ENCODE measurements around the gene MYCBP2.
"Not testable (repeated sequence)": the region's sequence is repeated elsewhere in the genome, so short reads cannot be mapped to it uniquely, and the experiment has no call there.

Gene MYCBP2

DNA sequence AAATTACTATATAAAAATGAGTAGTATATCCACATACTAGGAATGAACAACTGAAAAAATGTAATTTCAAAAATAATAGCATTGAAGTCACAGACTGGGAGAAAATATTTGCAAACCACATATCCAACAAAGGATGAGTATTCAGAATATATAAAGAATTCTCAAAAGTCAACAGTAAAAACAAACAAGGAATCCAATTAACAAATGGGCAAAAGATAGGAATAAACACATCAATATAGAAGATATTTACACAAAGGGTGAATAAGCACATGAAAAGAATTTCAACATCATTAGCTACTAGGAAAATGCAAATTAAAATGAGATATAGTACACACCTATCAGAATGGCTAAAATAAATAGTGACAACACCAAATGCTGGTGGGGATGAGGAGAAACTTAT is 37.0 kb downstream of the MYCBP2 start:
- no peak for DNase-seq

DNA sequence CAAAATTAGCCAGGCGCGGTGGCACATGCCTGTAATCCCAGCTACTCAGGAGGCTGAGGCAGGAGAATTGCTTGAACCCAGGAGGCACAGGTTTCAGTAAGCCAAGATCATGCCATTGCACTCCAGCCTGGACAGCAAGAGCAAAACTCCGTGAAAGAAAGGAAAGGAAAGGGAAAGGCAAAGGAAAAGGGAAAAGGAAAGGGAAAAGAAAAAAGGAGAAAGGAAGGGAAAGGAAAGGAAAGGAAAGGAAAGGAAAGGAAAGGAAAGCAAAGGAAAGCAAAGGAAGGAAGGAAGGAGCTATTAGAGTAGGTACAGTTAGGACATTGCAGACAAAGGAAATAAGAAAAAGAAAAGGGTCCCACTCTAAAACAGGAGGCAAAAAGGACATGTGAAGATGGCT is 41.3 kb downstream of the MYCBP2 start:
- not testable (repeated sequence) for DNase-seq

DNA sequence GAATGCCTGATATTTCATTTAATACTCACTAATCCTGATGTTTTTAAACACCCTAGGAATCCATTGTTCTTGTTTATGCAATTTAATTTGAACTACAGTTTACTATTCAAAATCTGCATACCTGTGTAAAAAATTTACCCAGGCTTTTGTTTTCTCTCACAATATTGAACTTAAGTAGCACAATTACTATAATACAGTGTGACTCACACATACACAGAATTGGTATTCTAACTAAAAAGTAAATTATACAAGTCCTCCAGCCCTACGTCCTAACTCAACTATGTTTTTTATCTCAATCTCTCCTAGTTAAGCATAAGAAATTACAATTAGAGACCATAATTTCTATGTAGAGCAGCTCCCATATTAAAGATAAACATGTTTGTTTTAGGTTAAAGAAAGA is 41.8 kb downstream of the MYCBP2 start:
- no peak for DNase-seq

DNA sequence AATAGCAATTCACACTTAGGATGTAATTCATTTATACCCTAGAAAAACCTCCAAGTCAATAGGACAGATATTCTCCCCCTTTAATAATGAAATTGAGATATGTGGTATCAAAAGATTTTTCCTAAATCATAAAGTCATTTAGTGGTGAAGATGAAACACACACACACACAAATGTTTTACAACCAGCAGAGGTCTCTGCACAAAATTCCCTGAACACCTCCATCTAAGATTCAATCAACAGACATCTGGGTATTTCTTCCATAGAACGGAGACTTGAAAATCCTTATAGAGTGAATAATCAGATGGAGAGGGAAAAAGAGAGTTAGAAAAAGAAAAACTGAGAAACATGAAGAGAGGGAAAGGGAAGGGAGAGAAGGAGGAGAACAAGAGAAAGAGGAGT is 52.8 kb downstream of the MYCBP2 start:
- DNase-seq = no peak

DNA sequence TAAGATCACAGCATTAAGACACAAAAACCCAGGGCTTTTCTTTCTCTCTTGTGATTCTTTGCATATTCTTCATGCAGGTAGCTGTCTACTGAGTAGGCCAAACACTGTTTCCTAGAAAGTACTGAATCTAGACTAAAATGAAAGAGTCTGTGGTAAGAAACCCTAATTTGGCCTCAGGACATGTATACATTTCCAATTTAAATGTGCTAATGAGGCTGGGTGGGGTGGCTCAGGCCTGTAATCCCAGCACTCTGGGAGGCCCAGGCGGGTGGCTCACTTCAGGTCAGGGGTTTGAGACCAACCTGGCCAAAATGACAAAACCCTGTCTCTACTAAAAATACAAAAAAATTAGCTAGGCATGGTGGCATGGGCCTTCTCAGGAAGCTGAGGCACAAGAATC is 57.8 kb downstream of the MYCBP2 start:
- DNase-seq = no peak

DNA sequence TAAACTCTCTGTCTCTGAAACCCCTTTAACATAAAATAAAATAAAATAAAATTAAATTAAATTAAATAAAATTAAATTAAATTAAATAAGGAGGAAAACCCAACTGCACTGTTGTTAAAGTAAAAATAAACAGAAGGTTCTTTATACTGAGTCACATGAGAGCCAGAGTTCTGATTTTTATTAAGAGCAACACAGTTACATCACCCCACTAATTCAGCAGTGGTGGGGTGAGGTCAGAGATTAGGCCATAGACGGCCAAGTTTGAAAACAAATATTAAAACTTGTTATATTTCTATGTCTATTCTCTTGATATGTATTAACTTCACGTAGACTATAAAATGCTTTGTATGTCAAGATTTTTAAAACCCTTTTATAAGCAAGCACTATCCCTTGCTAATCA is 59.5 kb downstream of the MYCBP2 start:
- no peak for DNase-seq

DNA sequence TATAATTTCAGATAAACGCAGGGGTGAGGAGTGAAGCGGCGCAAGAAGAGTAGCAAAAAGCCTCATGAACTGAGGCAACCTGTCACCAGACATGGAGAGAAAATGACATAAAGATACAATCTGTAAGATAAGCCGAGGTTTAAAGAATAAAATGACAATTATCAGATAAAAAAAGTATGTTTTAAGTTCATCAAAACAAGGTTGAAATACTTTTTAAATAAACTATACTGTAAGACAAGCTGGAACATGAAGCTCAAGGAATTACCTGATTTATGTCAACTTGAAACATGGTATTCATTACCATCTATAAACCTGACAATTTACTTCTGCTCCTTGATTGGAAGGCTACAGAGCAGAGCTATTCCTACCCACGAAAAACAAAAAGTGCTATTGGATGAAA is 61.6 kb downstream of the MYCBP2 start:
- DNase-seq = no peak

DNA sequence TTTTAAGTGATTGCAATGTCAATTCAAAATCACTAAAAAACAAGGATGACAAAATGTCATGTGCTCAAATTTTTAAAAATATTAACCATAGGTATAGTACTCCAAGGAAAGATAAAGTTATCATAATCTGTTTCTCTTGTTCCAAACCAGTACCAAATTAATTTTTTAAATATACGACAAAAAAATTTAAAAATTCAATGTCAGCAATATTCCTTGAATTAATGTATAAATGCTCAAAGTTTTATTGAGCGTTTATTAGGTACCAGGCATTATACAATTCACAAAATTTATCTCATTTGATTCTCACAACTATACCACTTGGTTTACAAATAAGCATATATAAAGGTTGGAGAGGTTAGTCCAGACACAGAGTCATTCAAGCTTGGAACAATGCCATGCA is 64.7 kb downstream of the MYCBP2 start:
- no peak for DNase-seq

DNA sequence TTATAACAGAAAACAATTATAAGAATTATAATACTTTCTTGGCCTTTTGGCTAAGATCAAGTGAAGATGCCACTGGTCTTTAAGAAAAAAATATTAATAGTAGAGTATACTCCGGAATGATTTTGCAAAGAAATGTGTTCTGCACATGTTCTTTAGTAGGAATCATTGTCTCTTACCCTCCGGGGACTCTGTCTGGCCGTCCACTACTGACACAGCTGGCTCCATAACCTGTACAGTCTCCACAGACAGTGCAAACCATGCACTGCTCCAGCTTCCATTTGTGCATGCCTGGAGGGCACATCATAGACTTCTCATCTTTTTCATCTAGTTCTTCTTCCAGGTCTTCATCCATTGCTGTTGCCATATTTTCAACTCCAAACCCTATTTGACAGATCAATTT is 75.9 kb downstream of the MYCBP2 start:
- no peak for DNase-seq

DNA sequence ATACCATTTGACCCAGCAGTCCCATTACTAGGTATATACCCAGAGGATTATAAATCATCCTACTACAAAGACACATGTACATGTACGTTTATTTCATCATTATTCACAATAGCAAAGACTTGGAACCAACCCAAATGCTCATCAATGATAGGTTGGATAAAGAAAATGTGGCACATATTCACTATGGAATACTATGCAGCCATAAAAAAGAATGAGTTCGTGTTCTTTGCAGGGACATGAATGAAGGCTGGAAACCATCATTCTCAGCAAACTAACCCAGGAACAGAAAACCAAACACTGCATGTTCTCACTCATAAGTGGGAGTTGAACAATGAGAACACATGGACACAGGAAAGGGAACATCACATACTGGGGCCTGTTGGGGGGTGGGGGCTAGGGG is 81.7 kb downstream of the MYCBP2 start:
- DNase-seq = not testable (repeated sequence)

DNA sequence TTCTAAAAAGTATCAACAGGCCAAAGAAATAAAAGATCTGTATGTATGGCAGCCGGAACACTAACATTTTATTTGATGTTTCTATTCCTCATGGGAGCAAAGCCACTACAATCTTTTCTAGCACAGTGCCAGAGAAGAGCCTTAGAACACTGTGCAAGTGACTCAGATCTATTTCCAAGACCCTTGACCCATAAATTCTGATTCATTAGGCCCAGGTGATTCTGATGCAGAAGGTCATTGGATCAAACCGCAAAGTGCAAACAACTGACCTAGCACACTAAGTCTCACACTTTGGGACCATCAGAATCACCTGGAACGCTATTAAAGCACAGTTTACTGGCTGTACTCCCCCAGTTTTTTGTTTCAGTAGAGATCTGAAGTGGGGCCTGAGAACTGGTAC is 87.6 kb downstream of the MYCBP2 start:
- no peak for DNase-seq

DNA sequence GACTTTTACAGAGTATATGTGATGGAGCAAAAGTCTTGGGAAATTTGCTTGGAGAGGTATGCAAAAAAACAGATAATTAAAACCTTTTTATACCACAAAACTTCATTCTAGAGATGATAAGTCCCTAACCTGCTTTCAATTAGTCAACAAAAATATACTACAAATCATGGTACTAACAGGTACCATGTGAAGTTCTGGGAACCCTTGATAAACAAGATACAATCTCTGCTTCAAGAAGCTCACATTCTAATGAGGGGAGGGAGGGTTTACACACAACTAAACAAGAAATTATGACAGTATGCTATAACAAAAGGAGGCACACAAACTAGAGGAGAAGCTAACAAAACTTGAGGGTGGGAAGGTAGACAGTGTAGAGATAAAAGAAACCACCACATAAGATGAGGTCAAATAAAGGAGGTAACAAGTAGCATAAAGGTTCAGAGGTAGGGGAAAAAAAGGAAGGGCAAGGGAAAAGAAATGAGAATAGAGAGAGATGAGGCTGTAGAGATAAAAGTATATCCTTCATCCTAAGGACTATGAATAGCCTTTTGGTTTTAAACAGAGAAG is 91.4 kb downstream of the MYCBP2 start:
- no peak for DNase-seq

DNA sequence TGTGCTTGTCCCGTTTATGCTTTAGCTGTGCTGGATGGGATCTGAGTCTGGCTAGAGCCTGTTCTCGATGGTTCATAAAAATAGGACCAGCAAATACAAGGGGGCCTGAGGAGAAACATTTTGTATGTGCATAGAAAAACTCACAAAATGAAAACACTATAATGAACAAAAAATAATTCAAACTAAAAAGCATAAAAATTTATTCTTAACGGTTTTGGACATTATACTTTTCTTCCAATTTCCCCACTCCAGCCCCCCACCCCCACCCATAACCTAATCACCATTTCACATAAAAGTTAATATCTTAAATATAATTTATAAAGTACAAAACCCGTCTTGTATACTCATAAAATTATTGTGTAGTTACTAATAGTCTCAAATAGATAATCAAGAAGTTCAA is 93.7 kb downstream of the MYCBP2 start:
- DNase-seq = no peak

DNA sequence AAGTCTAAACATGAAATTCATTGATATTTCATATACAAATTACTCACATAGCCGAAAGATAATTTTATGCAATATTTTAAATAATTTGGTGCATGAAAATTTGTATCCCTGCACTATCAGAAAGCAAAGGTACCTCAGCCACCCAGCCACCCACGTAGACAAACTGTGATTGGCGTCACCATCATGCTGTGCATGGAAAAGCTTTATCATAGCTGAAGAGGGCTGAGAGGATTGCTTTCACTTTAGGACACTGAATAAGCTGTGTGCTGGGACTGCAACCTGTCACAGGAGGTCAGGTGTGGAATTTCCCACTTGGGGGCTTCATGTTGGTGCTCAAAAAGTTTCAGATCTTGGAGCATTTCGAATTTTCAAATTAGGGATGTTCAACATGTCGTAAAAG is 96.3 kb downstream of the MYCBP2 start:
- DNase-seq = no peak

DNA sequence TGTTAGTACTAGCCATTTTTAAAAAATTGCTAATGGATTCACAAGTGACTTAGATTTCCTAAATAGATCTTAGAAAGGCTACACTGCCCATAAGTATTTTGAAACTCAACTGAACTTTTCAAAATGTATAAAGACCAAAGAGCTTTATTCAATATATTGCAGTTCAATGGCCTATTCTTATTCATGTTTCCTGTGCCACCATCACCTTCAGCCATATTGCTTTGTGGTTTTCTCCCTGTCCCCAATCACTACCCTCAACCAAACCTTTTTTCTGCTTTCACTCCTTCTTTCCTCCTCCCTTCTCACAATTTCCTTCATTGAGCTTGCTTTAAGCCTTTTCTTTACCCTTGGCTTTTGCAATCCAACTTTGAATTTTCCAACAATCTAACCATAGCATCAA is 100.9 kb downstream of the MYCBP2 start:
- DNase-seq = no peak

DNA sequence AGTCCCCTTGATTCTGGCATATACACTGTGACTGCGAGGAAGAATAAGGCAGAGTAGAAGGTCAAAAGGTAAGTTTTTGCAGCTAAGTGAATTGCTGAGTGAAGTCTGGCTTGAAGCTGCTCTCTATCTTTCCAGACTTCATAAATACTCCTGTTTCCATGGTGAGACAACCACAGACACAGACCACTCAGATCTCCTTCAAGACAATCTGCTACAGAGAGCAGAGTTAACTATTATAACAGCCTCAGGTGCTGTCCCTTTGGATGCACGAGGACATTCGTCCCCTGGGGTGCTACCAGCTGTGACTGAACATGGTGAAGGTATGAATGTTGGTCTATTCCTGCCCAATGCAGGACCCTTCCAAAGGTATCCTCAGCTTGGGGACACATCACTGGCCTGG is 104.0 kb downstream of the MYCBP2 start:
- no peak for DNase-seq

DNA sequence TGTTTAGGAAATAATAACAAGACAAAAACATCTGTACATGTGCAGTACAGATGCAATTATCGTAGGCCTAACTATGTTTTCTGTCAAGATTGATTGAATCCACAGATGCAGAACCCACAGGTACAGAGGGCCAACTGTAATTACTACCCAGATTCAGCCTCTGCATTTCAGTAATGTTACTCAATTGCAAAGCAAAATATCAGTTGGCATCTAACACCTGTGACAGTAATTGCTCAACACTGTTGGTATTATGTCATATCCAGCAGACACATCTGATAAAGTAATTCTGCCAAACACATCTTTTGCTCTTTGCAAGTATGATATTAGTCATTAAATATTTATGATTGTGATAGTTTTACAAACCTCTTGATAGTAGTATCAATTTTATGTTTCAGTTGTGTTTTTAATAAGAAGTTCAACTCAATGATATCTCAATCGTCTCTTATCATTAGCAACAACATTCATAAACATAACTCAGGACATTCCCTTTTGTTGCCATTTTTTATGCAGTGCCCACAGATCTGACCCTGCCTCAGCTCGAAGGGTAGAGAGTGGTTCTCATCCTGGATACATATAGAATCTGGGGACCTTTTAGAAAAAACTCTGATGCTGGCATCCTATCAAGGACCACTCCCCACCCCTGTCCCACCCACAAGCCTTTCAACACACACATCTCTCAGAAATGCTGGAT is 104.7 kb downstream of the MYCBP2 start:
- DNase-seq = no peak

DNA sequence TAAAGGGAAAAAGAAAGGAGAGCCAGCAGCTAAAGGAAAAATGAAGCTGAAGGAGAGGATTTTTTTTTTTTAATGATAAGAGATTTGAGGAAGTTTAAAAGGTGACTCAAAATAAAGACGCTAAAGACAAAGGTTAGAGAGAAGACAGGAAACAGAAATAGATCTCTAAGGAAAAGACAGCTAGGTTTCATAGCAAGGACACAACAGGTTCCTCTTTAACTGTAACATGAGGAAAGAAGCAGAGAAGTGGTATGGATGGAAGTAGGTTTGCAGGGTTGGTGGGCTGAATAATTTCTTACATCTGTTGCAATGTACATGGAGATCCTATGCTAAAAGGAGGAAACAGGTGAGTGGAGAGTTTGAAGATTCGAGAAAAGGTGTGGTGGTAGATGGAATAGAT is 107.5 kb downstream of the MYCBP2 start:
- DNase-seq = no peak

DNA sequence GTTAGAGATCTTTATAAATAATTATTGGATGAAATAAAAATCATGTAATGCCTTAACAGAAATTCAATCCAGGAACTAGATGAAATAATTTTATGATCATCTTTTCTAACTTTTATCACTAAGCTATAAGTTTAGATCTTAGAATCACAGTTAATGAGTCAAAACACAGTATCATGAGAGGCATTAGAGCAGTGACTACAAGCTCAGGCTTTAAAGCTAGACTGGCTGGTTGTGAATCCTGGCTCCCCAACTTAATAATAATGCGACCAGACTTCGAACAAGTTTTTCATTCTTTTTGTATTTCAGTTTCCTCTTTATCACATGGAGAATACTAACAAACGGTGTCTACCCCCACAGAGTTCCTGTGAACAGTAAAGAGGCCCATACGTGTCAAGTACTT is 108.6 kb downstream of the MYCBP2 start:
- no peak for DNase-seq

DNA sequence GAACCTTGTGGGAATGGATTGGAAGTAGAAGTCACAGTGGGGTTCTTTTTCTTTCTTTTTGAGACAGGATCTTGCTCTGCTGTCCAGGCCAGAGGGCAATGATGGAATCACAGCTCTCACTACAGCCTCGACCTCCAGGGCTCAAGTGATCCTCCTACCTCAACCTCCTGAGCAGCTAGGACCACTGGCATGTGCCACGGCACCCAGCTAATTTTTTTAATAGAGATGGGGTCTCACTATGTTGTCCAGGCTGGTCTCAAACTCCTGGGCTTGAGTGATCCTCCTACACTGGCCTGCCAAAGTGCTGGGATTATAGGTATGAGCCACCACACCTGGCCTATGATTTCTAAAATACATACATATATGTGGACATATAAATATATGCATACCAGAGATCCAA is 111.4 kb downstream of the MYCBP2 start:
- no peak for DNase-seq

DNA sequence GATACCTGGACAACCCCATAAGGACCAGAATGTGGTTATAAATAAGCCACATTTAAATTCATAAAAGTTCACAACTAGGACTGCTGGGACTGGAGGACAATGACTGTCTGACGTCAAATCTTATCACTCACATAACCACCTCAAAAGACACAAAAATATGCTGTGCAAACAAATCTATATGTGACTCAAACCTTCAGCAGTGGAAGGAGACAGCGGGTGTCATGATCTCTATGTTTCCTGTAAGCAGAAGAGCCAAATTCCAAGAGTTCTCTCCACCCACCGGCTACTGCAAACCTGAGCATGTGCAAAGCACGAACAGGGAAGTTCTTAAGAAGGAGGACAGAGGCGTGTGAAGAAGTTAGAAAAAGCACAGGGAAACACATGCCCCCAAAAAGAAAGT is 113.2 kb downstream of the MYCBP2 start:
- no peak for DNase-seq

DNA sequence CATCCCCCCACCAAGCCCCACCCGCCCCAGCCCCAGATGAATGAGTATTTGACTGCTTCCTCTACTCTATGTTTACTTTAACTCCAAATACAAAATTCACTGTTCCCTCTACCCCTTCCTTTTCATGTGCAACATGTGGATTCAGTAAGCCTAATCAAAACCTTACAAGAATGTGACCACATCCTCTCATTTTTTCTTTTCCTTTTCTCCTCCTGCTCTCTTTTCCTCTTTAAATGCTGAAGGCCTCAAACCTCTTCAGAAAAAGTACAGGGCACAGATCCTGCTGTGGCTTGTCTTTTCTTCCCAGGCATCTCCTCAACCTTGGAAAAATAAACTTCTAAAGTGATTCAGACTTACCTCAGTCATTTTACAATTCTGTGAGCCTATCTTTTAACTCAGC is 119.0 kb downstream of the MYCBP2 start:
- DNase-seq = no peak

DNA sequence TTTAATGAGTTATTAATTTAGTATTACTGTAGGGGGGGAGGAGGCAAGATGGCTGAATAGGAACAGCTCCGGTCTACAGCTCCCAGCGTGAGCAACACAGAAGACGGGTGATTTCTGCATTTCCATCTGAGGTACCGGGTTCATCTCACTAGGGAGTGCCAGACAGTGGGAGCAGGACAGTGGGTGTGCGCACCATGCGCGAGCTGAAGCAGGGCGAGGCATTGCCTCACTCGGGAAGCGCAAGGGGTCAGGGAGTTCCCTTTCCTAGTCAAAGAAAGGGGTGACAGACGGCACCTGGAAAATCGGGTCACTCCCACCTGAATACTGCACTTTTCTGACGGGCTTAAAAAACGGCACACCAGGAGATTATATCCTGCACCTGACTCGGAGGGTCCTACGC is 127.9 kb downstream of the MYCBP2 start:
- DNase-seq = not testable (repeated sequence)

DNA sequence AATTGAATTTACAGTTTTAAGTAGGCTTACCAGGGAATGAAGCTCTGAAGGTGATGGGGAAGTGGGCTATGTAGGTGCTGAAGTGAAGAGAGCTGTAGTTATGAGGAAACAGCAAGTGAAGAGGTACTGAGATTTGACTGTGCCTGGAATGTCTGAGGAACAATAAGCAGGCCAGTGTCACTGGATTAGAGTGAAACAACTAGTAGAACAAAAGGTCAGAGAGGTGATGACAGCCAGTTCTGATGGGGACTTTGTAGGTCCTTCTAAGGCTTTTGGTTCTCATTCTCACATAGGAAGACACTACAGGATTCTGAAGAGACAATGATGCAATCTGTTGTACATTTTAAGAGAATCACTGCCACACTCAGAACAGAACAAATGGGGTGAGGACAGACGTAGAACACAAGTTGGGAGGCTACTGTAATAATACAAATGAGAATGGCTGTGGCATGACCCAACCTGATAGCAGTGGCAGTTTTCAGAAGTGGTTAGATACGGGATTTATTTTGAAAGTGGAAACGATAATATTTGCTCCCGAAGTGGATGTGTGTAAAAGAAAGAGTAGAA is 130.8 kb downstream of the MYCBP2 start:
- DNase-seq = no peak

DNA sequence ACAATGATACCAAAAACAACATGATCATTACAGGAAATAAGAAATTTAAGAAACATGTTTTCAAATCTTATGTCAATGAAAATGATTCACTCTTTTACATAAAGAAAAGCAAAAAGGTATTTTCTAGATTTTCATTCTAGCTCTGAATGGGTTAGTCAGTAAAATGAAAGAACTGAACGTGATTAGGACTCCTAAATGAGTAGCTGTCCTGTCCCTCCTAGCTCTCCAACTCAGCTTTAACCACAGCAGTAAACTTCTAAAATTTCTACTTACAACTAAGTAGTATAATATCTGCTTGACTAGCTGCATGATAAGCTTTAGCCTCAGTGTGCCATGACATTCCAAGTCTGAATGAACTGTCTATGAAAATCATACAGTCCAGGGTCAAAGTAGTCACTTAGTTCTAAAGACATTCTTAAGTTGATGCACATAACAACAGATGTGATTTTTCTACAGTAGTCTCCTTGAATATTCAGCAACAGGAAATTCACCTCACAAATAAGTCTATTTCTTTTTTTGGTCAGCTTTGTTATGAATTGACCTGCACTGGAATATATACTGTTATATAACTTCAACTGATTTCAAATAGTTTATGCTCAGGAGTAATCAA is 136.4 kb downstream of the MYCBP2 start:
- no peak for DNase-seq

Data from DMS153 (cell line).